Activated CD4-positive, alpha-beta T cell treated with anti-CD3 and anti-CD28 coated beads for 24 hours (primary cell): ENCODE measurements around the gene PYGB.

Experiments
- DNase-seq, 2 donors: peaks; one replicate each; pipeline ENCODE4 v3.0.0-alpha.2; 2020; ENCODE audit warnings: low read depth in 2 of 2

PYGB gene

DNA sequence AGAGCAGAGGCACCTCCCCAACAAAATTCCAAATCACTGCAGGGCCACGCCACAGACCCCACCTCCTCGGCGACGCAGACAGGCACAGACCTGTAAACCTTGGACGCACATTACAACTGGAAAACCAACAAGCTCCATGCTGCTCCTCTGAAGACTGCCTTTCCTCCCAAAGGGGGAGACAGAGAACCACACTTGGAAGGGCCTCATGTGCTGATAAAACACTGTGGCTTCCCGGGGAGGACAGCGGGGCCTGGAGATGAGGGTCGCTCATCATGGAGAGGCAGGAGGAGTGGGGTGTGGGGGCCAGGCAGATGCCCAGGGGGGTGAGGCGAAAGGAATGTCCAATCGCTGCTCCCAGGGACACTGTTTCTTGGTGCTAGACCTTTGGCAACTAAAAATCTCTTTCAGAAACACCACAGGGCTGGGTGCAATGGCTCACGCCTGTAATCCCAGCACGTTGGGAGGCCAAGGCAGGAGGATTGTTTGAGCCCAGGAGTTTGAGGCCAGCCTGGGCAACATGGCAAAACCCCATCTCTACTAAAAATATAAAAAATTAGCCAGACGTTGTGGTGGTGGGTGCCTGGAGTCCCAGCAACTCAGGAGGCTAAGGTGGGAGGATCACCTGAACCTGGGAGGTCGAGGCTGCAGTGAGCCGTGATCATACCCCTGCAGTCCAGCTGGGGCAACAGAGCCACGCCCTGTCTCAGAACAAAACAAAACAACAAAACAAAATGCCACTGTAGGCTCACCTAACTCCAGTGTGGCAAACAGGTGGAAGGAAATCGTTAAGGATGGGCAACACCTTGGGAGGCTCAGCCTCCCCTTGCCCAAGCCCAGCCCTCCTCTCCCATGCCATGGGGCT lies 88.9 kb downstream of the PYGB start:
- DNase-seq, result no peak

DNA sequence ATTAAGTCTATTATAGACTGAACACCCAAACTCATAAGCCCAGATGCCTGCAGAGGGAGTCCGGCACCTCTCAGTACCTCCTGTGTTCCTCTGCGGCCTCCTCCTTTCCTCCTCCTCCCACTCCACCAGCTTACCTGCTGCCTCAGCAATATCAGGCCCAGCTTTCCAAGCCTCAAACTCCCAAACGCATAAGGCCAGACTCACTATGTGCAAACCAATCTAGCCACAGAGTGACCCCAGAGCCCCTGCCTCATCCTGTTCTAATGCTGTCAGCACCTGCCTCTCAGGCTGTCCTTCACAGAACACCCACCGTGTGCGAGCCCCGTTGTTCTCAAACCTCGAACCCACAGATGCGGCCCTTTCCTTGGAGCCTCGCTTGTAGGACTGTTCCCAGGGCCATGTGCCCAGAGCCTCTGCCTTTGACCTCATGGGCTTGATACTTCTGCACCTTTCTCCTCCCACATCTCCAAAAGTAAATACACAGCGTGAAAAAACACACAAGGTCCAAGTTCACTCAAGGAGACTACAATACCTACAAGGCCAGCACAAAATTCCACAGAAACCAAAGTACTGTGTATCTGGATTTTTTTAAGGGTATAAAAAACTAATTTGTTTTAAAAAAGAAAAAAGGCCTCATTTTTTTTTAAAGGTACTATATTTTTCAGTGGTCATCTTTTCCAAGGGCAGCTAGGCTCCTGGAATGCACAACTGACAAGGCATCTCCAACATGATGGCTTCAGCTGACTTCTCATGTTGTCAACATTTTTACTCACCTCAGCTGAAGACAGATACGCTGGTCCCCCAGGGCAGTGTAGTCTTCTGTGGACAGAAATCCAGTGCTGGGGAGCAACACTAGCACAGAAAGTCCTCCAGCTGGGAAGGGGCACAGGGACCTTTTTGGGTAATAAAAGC lies 90.5 kb downstream of the PYGB start:
- DNase-seq, result no peak

DNA sequence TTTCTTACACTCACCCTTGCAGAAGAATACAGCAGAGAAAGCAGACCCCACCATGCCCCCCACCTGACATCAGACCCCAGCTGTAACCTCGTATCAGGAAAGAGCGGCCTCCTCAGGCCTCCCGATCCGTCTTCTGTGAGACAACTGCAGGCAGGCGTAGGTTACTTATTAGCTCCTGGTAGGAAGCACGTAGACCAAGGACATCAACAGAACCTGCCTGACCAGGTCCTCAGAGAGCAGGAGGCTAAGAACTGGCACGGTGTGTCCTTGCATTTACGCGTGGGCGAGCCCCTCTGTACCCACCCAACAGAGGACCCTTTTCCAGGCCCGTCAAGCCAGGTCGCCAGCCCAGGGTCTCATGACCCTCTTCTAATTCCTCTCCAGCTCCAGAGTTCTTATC lies 91.7 kb downstream of the PYGB start:
- DNase-seq, result no peak

DNA sequence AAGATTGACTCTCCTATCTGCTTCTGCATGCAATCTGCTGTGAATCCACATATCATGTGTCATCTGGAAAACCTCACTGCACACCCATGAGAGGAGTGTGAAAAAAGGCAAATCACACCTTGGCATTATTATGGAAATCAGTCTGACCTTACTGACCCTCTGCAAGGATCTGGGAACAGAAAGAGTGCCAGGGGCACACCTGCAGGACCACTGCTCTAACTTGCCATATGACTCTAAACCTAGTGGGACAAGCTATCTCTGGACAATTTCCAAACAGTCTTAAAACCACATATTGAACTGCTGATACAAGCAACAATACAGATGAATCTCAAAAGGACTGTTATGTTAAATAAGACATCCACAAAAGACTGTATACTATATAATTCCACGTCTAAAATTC lies 92.5 kb downstream of the PYGB start:
- no peak for DNase-seq

DNA sequence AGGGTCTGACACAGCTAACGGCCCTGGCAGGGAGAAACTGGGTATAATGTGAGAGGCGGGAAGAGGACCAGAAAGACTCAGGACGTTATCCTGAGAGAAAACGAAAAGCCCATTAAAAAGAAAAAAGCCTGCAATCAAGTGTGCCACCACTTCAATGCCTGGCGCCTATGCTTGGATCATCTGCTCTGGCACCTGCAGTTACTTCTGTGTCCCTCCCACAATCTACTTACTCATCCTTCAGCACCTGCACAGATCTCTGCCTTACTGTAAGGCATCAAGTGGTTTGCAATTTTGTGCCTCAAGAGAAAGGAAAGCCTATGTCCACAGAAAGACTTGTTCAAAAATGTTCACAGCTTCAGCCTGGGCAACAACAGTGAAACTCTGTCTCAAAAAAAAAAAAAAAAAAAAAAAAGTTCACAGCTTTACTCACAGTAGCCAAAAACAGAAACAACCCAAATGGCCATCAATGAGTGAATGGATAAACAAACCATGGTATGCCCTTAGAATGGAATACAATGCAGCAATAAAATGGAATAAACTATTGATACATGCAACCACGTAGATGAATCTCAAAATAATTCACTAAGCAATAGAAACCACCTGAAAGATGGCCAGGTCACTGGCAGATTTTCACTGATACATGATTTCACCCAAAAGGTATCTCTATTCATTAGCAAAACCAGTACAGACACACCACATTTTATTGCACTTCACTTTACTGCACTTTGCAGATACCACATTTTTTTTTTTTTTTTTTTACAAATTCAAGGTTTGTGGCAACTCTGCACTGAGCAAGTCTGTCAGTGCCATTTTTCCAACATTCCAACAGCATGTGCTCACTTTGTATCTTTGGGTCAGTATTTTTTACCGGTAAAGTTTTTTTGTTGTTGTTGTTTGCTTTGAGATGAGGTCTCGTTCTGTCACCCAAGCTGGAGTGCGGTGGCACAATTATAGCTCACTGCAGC lies 94.1 kb downstream of the PYGB start:
- DNase-seq, result no peak

DNA sequence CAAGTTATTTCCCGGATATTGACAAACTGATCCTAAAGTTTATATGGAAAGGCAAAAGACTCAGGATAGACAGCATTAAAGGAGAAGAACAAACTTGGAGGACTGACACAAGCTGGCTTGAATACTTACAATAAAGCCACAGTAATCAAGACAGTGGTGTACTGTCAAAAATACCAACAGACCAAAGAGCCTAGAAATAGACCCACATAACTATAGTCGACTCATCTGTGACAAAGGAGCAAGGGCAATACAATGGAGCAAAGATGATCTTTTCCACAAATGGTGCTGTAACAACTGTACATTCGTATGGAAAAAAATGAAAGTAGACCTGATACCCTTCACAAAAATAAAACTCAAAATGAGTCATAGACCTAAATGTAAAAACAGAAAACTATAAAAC lies 96.7 kb downstream of the PYGB start:
- no peak for DNase-seq

DNA sequence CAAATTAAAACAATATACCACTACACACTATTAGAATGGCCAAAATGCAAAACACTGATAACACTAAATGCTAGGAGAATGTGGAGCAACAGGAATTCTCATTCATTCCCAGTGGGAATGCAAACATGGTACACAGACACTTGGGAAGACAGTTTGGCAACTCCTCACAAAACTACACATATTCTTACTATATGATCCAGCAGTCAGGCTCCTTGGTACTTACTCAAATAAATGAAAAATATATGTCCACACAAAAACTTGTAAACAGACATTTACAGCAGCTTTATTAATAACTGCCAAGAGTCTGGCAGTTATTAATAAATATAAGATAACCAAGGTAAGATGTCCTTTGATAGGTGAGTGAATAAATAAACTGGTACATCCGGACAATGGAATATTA lies 97.8 kb downstream of the PYGB start:
- DNase-seq, result no peak

DNA sequence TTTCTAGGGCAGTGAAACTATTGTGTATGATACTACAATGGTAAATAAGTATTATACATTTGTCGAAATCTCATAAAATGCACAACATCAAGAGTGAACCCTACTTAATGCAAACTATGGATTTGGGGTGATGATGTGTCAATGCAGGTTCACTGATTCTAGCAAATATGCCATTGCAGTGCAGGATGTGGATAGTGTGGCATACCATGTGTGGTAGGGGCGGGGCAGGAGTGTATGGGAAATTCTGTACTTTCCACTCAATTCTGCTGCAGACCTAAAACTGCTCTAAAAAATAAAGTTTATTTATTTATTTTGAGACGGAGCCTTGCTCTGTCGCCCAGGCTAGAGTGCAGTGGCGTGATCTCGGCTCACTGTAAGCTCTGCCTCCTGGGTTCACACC lies 98.5 kb downstream of the PYGB start:
- DNase-seq, result no peak
